Measurements from ENCODE around the gene SATL1. TPM values are rescaled to one million over a fixed set of nuclear protein-coding genes. Genes with fewer than 3 reads are reported as not detected.

SATL1 gene
- total RNA-seq, 1 experiment from 2014 or later = not detected

- no peak overlapping the region for H3K27ac ChIP-seq (ENCODE audit: low read length)
- no peaks in the 10 kb centered on the region for H3K36me3 ChIP-seq (ENCODE audit: control insufficient read depth, insufficient read depth, low read length)
- no peaks in the 10 kb centered on the region for H3K9me3 ChIP-seq (ENCODE audit: control insufficient read depth, insufficient read depth, low read depth, low read length)
- ChIA-PET CTCF (interaction anchor here (0.6 kb wide), 1 partner anchor 143 kb away, joined by 3 read pairs; no protein-coding TSS in a partner anchor), POLR2A (no interaction called here)
- in situ Hi-C loops (cut with HindIII; ENCODE audit: low pct_unique_long_range_greater_than_20kb, low sequenced_read_pairs) (no loop called here), intact Hi-C loops (cut with micrococcal nuclease; ENCODE audit: unreplicated experiment) (no loop called here)
- no peak for ATAC-seq
- no peaks in the 10 kb centered on the region for H3K27me3 ChIP-seq (ENCODE audit: control insufficient read depth, insufficient read depth, low read length)
- no peak overlapping the region for H3K4me3 ChIP-seq (ENCODE audit: low read depth in 2 of 2, low read length in 2 of 2)
- H3K4me1 ChIP-seq (ENCODE audit: control insufficient read depth, insufficient read depth, low read length) = no peaks in the 10 kb centered on the region
- no peak for TF ChIP-seq REST (IDR thresholded peaks at IDR 0.05; ENCODE audit: insufficient read depth in 1 of 2, low read depth in 2 of 2, low read length in 1 of 2)
- no peak for TF ChIP-seq CTCF (IDR thresholded peaks at IDR 0.05)
- no peak for DNase-seq (ENCODE audit: low read depth, low spot score)
- BruUV-seq (replicated peaks) = no TSS peak
These were observed 192.0 kb downstream of the SATL1 start for GRCh38 chrX:85051627-85052026.

Other genes starting within 250 kb of the SATL1 start
- gene APOOL, start 239.9 kb downstream of the SATL1 start, total RNA-seq (2021; ENCODE audit: unreplicated experiment) = 28.1 TPM
- gene ZNF711, start 212 bp upstream of the SATL1 start, total RNA-seq (2021; ENCODE audit: unreplicated experiment) = 3.1 TPM
- 0.08 TPM for gene POF1B, start 135.9 kb upstream of the SATL1 start, total RNA-seq (2021; ENCODE audit: unreplicated experiment)

All from Panc1 (cell line).